ENCODE results near the gene TNFAIP8.

DNA sequence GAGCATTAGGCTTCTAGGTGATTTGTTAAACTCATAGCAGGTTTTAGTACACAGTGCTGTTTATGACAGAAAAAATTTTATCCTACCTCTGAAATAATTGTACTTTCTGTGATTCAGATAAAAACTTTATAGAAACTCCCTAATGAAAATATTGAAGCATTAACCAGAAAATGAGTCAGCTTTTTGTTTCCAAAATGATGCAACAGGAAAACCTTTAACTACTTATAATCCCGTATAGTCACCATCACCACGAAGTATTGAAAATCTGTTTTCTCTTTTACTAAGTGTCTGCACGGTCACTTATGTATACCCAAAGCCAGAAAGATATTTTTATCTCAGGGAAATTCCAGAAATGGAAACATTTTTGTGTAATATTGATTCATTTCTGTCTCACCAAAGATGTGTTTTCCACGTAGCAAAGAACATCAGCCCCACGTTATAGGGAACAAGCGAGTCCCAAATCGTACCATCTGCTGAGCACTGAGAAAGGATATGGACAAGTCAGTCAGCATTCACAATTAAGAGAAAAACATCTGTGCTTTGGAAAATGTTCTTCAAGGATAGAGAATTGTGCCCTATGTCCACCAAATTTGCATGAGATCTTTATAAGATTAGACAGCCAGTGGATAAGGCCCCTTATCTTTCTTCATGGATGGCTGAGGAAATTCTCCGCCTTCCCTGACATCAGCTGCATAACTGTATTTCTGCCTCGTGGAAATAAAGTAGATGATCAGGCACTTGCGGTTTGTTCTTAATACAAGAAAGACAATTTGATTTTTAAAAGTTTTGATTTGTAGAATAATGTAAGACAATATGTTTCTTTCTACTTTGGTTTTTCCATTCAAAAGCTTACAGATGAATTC lies 41.9 kb downstream of the TNFAIP8 start:
- no peak for TF ChIP-seq EZH2 (IDR thresholded peaks at IDR 0.05; ENCODE audit: low read depth)
- TF ChIP-seq, protein P1, sequence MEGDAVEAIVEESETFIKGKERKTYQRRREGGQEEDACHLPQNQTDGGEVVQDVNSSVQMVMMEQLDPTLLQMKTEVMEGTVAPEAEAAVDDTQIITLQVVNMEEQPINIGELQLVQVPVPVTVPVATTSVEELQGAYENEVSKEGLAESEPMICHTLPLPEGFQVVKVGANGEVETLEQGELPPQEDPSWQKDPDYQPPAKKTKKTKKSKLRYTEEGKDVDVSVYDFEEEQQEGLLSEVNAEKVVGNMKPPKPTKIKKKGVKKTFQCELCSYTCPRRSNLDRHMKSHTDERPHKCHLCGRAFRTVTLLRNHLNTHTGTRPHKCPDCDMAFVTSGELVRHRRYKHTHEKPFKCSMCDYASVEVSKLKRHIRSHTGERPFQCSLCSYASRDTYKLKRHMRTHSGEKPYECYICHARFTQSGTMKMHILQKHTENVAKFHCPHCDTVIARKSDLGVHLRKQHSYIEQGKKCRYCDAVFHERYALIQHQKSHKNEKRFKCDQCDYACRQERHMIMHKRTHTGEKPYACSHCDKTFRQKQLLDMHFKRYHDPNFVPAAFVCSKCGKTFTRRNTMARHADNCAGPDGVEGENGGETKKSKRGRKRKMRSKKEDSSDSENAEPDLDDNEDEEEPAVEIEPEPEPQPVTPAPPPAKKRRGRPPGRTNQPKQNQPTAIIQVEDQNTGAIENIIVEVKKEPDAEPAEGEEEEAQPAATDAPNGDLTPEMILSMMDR (conservative IDR thresholded peaks at IDR 0.05), result no peak
